Right lobe of liver (tissue), 6 donors: Measurements from ENCODE around the gene SLC1A3. TPM values are rescaled to one million over a fixed set of nuclear protein-coding genes. Genes with fewer than 3 reads are reported as not detected.
A peak's percentile ranks its signal among the peaks of the same experiment; 100 is the strongest.

ENCODE experiments used
- ATAC-seq, 4 donors: fragments of 200-7000 bp; cut with Tn5 transposase; one replicate each; pipeline ENCODE4 v1.9.1; 2020; ENCODE audit warnings: mild to moderate bottlenecking in 4 of 4, moderate library complexity in 4 of 4
- DNase-seq, 3 donors: peaks; one replicate each; pipeline ENCODE4 v3.0.0-alpha.2; 2020
- H3K27ac ChIP-seq, 3 donors: fragments of 200-600 bp; one replicate each; pipeline ENCODE4 v1.8.0; 2022
- H3K27me3 ChIP-seq, 2 donors: fragments of 200-600 bp; one replicate each; pipeline ENCODE4 v1.8.0; 2022
- H3K36me3 ChIP-seq, 4 donors: fragments of 200-600 bp; sonication (generic) in 1 of 4; one replicate each; pipeline versions ENCODE4 v1.5.1 to v1.8.0; 2017 to 2022; ENCODE audit warnings: control low read depth in 1 of 4
- H3K4me1 ChIP-seq, 4 donors: fragments of 200-600 bp; sonication (generic) in 1 of 4; one replicate each; pipeline versions ENCODE4 v1.5.1 to v1.8.0; 2017 to 2022; ENCODE audit warnings: control low read depth in 1 of 4
- H3K4me3 ChIP-seq, 3 donors: fragments of 200-600 bp; one replicate each; pipeline ENCODE4 v1.8.0; 2022
- H3K9me3 ChIP-seq, 4 donors: fragments of 200-600 bp; sonication (generic) in 1 of 4; one replicate each; pipeline versions ENCODE4 v1.5.1 to v1.8.0; 2017 to 2022; ENCODE audit warnings: control low read depth in 1 of 4
- CTCF ChIP-seq, 4 donors: fragments of 200-600 bp in 3 of 4; fragments of 450-650 bp in 1 of 4; IDR thresholded peaks; one replicate each; pipeline versions ENCODE4 v1.5.1 to v1.8.0; 2016 to 2022; ENCODE audit warnings: antibody characterized with exemption in 4 of 4, mild to moderate bottlenecking in 2 of 4
- POLR2A ChIP-seq: fragments of 450-650 bp; IDR thresholded peaks from one replicate; pipeline ENCODE4 v1.6.1; 2017; ENCODE audit warnings: antibody characterized with exemption, mild to moderate bottlenecking
- WGBS: methylation state at CpG from one replicate; pipeline ENCODE4 v1.1.6; 2018; ENCODE audit warnings: low coverage, low lambda C conversion rate; ENCODE audit not compliant: insufficient coverage; ENCODE audit errors: missing lambda C conversion rate; 5-methylcytosine and 5-hydroxymethylcytosine counted together
- intact Hi-C, 2 donors: fragments of 100-400 bp; cut with DNase I; formaldehyde crosslinking; loops; one replicate each; pipeline versions ENCODE4 v1.11.2 to v1.14.1; 2022
- total RNA-seq, 6 experiments: library from RNA; depleted of rRNA in 2 of 6; stranded (reverse); fragments of >200 nt in 2 of 6; fragmentation: NEBNext Ultra II Directional in 3 of 6; extraction: Animal tissue kit (Norgen Biotek cat#: 25700) in 3 of 6; gene quantifications; one replicate each; pipeline versions ENCODE4 v1.1.0 to v1.2.4, GENCODE V29; 2016 to 2023
- donor health status: DM: no; HTN: yes; CAD: no.
- donor health status: DM: no; HTN: no; CAD: no.
- donor health status: DM: no; HTN: no; CAD: no.
- donor health status: DM: no; HTN: yes; CAD: no.
- donor health status: DM: no; HTN: yes; CAD: no.

SLC1A3 gene
- total RNA-seq, 6 experiments from 2014 or later = 4.7 to 15.1 (median 6.1) TPM

- no peak for ATAC-seq
- no peaks in the 10 kb centered on the region for H3K27me3 ChIP-seq
- H3K27ac ChIP-seq = no peak overlapping the region
- no peak overlapping the region for H3K4me3 ChIP-seq
- no peak for TF ChIP-seq POLR2A
- no peak for TF ChIP-seq CTCF (IDR thresholded peaks at IDR 0.05)
- no peaks in the 10 kb centered on the region for H3K36me3 ChIP-seq
- H3K9me3 ChIP-seq = no peaks in the 10 kb centered on the region
- DNase-seq = no peak
- WGBS = 50% methylated on average over 1 of the region's 1 CpG
- H3K4me1 ChIP-seq = no peaks in the 10 kb centered on the region
- intact Hi-C loops = no loop called here
Measured at GRCh38 chr5:36726767-36727166, 120.4 kb downstream of the SLC1A3 start.

- no peaks in the 10 kb centered on the region for H3K36me3 ChIP-seq
- DNase-seq (no peak), ATAC-seq (peak; percentile 75 to 77 (median 76))
- no peaks in the 10 kb centered on the region for H3K4me1 ChIP-seq
- intact Hi-C loops = no loop called here
- H3K4me3 ChIP-seq = no peak overlapping the region
- TF ChIP-seq POLR2A (no peak), CTCF (IDR thresholded peaks at IDR 0.05) (peak; percentile 59 to 74 (median 70))
- WGBS = 26% methylated on average over 6 of the region's 6 CpGs
- H3K9me3 ChIP-seq = no peaks in the 10 kb centered on the region
- no peaks in the 10 kb centered on the region for H3K27me3 ChIP-seq
- no peak overlapping the region for H3K27ac ChIP-seq
Measured at GRCh38 chr5:36728697-36729543, 122.5 kb downstream of the SLC1A3 start.

- H3K4me3 ChIP-seq = no peak overlapping the region
- no peak overlapping the region for H3K27ac ChIP-seq
- 84% methylated on average over 5 of the region's 6 CpGs for WGBS
- no peaks in the 10 kb centered on the region for H3K27me3 ChIP-seq
- ATAC-seq = no peak
- H3K9me3 ChIP-seq = no peaks in the 10 kb centered on the region
- DNase-seq = no peak
- H3K36me3 ChIP-seq = no peaks in the 10 kb centered on the region
- no peak for TF ChIP-seq POLR2A
- TF ChIP-seq CTCF (IDR thresholded peaks at IDR 0.05) = no peak
- no peaks in the 10 kb centered on the region for H3K4me1 ChIP-seq
- intact Hi-C loops = no loop called here
Measured at GRCh38 chr5:36730537-36731216, 124.3 kb downstream of the SLC1A3 start.

- no peak for TF ChIP-seq POLR2A
- no peak for TF ChIP-seq CTCF (IDR thresholded peaks at IDR 0.05)
- intact Hi-C loops = no loop called here
- WGBS = 75% methylated on average over 5 of the region's 5 CpGs
Measured at GRCh38 chr5:36733183-36733582, 126.8 kb downstream of the SLC1A3 start.

More at GRCh38 chr5:36733183-36733582, 126.8 kb downstream of the SLC1A3 start:
- DNase-seq = no peak
- Histone ChIP-seq H3K9me3 (no peaks in the 10 kb centered on the region), H3K27ac (no peak overlapping the region), H3K4me3 (no peak overlapping the region), H3K36me3 (no peaks in the 10 kb centered on the region), H3K4me1 (no peaks in the 10 kb centered on the region), H3K27me3 (no peaks in the 10 kb centered on the region)
- ATAC-seq = no peak
